HT-29 (cell line): Measurements from ENCODE around the gene AFMID. TPM values are rescaled to one million over a fixed set of nuclear protein-coding genes. Genes with fewer than 3 reads are reported as not detected.
"Not testable (repeated sequence)": the region's sequence is repeated elsewhere in the genome, so short reads cannot be mapped to it uniquely, and the experiment has no call there.

Experiments used
- DNase-seq: peaks from one replicate; pipeline ENCODE4 v3.0.0-alpha.2; 2015; ENCODE audit warnings: low spot score
- total RNA-seq: library from RNA; depleted of rRNA; stranded (reverse); fragments of >200 nt; shearing (Covaris generic); gene quantifications from 2 replicates; pipeline ENCODE4 v1.2.3, GENCODE V29; 2014

The AFMID gene
- total RNA-seq, 1 experiment from 2014 or later, result 36.6 TPM

DNA sequence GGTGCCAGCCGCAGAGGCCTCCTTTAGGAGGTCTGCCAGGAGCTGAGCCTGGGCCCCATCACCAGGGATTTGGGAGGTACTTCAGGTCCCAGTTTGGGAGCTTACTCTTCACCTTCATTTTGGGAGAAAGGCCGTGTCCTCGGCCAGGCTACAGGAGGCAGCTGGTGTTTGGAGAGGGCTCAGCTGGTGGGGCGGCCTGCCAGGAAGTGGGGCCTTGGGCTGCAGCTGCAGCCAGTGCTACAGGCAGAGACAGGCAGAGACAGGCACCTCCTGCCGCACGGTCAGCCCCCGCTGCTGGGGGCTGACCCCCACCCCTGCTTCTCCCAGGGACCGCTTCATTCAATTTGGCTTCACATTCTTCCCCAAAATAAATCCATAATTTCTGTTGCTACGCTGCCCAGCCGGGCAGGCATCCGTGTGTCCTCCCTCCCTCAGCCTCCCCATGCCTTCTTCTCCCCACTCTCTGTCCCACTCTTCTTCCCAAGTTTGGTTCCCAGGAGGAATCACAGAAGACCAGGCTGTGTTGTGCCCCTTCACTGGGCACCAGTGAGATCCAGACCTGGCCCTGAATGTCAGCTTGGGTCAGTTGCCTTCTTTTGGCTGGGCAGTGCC lies 50.3 kb downstream of the AFMID start:
- no peak for DNase-seq

GRCh38 chr17:78238823-78239488 lies 51.8 kb downstream of the AFMID start:
- DNase-seq, result no peak

- DNase-seq, result no peak
Measured at GRCh38 chr17:78239489-78239931, 52.3 kb downstream of the AFMID start.

- no peak for DNase-seq
Measured at GRCh38 chr17:78240012-78240655, 53.0 kb downstream of the AFMID start.

GRCh38 chr17:78240839-78241238 lies 53.7 kb downstream of the AFMID start:
- DNase-seq, result no peak

DNA sequence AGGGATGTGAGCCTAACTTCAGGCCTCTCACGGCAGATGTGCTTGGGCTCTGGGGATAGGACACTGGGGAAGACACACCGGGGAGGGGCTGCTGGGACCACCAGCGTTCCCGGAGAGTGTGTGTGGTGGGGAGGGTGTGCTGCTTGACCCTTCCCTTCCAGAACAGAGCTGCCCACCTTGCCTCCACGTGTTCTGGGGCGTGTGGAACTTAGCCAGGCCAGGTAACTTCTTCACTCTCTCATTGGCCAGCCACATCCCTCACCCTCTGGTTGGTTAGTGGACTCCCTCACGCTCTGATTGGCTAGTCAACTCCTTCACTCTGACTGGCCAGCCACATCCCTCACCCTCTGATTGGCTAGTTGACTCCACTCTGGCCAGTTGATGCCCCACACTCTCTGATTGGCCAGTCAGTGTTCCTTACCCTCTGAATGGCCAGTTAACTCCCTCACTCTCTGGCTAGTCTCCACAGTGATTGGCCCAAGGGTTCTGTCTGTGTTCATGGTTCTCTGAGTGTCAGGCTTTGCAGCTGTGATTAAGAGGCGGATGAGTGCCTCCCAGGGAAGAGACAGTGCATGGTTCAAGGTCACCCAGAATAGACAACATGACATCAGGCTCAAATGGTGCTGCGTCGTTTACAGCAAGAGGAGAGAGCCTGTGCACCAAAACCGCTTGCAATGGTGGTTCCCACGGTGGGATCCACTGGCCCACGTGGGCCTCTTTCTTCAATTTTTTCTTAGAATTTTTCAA lies 54.3 kb downstream of the AFMID start:
- peak; percentile 58 for DNase-seq

DNA sequence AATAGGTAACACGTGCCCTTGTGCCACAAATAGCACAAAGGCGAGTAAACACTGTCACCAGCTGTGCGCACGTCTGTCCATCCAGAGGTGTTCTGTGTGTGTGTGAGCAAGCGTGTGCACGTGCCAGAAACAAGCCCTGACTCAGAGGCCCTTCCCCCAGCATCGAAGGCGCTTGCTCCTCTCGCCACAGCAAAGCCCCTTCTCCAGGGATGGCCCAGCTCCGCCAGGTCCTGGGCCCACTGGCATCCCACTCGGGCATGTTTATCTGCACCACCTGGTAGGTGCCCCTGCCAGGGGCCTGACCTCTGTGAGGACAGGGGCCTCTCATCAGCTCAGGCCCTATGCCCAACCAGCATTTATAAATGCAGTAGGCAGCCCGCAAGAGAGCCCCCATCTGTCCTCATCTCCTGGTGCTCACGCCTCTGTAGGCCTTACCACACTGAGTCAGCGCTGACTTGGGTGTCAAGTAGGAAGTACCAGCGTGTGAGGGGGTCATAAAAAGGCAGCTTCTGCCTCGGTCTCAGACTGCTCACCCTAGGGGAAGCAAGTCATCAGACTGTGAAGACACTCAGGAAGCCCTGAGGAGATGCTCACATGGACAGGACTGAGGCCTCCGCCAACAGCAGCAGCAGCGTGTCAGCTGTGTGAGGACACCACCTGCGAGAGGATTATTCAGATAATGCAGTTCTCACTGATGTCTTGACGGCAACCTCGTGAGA lies 55.0 kb downstream of the AFMID start:
- DNase-seq, result no peak

DNA sequence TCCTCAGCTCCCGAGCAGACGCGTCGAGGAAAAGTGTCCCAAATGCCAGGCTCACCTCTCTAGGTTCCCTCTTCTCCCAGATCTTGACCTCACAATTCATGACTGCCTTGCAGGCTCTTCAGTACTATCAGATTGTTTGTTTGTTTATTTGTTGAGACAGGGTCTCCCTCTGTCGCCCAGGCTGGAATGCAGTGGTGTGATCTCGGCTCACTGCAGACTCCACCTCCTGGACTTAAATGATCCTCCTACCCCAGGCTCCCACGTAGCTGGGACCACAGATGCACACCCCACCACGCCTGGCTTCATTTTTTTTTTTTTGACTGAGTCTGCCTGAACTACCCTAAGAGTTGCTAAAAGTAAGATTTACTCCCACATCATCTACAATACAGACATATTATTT lies 60.1 kb downstream of the AFMID start:
- no peak for DNase-seq

GRCh38 chr17:78248051-78248914 lies 61.1 kb downstream of the AFMID start:
- no peak for DNase-seq

DNA sequence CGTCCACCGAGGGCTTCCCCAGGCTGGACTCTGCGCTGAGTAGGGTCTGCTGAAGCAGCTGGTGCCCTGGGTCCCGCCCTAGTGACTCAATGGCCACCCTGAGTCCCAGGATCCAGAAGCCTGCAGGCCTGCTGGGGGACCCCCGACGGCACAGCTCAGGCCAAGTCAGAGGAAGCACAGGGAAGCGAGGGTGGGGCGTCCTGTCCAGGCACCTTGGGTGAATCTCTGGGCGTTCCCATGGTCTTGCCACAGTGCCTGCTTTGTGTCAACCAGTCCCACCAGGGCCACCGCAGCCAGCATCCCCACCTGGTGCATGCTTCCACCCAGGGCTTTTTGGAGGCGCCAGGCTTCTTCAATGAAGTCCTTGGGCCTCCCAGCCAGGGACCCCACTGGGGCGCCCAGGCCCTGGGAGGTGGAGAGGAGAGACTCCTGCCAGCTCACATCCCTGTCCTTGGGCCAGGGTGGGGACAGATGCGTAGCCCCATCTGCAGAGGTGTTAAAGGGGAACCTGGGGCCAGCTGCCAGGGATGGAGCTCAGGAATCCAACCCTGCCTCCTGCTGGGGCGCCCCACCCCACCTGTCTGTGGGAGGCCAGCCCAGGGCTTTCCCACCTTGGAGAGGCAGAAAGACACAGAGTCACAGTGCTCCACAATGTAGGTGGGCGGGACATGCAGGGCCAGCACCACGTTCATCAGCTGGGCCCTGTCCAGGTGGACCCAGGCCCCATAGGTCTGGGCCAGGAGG lies 62.1 kb downstream of the AFMID start:
- DNase-seq, result no peak

DNA sequence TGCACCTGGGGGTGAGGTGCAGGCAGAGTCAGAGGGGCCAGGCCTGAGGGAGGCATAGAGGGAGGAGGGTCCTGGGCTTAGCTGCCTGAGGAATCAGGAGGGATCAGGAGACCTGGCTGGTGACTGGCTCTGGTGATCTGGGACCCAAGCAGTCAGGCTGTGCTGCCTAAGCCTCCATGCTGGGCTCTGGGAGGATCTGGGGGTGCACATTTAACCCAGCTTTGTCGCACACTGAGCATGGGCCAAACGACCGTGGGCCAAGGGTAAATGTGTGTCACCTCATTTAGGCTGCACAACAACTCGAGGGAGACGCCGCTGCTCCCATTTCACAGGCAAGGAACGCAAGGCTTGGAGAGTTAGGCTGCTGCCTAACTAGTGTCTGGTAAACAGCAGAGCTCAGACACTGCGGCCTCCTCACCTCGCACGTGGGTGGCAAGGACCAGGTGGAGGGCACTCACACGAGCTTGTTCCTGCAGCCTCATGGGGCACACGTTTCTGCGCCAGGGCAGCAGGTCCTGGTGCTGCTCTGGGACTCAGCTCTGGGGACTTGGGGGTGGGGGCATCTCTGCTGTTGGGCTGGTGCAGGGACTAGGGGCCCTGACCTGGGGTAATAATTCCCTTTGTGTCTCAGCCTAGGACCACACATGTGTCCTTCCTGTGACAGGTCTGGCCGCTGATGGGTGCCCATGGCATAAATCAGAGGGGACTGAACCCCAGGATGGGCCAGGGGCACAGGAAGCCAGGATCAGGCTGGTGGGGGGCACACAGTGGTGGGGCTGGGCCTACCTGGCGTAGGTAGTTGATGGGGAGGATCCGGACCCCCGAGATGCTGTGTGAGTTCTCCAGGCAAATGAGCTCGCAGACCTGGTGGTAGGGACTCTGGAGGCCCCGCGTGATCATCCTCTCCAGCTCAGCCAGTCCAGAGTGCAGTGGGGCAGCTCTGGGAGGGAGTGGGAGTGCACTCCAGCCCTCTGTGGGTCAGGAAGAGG lies 63.0 kb downstream of the AFMID start:
- no peak for DNase-seq

- DNase-seq, result peak; percentile 92
Measured at GRCh38 chr17:78250891-78251772, 64.0 kb downstream of the AFMID start.

- no peak for DNase-seq
Measured at GRCh38 chr17:78251773-78252103, 64.6 kb downstream of the AFMID start.

DNA sequence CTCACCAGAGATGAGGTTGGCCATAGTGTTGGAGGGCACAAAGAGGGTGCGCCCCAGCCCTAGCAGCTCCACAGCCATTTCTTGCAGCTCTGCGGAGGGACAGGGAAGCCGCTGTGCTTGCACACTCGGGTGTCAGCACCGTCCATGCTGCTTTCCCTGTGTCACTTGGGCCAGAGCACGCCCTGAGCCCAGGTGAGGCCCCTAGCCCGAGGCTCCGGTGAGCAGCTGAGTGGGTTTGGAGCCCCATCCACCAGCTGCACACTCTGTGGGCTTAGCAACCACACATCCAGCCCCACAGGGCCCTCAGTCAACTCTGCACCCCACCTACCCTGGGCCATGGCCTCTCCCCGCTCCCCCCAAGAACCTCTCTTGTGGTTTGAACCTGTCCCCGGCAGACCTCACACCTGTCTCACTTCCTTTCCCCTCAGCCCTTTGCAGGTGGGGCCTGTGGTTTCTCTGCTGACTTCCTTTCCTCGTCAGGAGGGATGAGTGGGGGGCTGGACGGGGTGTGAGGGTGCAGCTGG lies 65.0 kb downstream of the AFMID start:
- DNase-seq, result no peak

DNA sequence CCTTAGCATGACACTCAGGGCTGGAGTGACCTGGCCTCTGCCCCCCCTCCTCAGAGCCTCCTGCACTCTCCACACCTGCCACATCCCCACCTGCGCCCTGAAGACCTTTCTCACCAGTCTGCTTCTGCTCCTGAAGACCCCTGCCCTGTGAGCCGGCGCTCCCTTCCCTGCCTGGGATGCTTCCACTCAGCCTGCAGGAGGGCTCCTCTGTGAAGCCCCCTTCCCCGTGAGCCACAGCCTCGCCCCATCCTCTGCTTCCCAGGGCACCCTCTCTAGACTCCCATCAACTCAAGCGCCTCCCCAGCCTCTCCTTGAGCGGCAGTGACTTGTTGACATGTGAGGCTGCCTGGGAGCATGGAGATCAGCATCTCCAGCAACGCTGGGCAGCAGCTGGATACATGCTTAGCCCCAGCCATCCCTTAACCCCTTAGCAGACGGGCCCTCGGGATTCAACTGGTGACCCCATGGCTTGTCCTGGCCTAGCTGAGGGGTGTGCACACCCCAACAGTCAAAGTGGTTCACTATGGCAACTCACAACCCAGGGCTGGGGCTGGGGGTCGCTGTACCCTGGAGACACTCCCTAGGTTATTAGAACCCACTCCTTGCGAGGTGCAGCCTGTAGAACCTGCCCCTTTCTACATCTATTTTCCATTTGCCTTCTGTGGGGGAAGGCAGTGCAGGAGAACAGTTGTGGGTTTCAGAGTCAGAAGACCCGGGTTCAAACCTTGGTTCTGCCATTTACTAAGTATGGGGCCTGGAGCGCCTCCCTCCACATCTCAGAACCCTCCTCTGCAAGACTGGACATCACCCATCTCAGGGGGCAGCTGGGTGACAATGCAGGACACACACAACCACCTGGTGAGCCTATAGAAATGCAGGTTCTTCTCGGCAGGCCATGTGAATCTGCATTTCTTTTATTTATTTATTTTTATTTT lies 65.8 kb downstream of the AFMID start:
- DNase-seq, result no peak

DNA sequence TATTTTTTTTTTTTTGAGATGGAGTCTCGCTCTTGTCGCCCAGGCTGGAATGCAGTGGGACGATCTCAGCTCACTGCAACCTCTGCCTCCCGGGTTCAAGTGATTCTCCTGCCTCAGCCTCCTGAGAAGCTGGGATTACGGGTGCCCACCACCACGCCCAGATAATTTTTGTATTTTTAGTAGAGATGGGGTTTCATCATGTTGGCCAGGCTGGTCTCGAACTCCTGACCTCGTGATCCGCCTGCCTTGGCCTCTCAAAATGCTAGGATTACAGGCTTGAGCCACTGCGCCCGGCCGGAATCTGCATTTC lies 66.4 kb downstream of the AFMID start:
- DNase-seq, result not testable (repeated sequence)
